ENCODE data around the gene CCDC150. TPM values are rescaled to one million over a fixed set of nuclear protein-coding genes. Genes with fewer than 3 reads are reported as not detected.

The CCDC150 gene
- total and polyA plus RNA-seq, 8 donors: 0.29 to 19.8 (median 3.2) TPM; not detected in 1

- intact Hi-C loops (cut with DNase I; ENCODE audit: low total_unique reads): no loop called here
- Histone ChIP-seq H3K27ac (no peak overlapping the region), H3K9me3 (no peaks in the 10 kb centered on the region), H3K27me3 (no peaks in the 10 kb centered on the region), H3K4me1 (no peaks in the 10 kb centered on the region), H3K36me3 (no peaks in the 10 kb centered on the region), H3K4me3 (no peak overlapping the region)
- TF ChIP-seq POLR2AphosphoS5 (IDR thresholded peaks at IDR 0.05): no peak
- no peak for TF ChIP-seq POLR2A (IDR thresholded peaks at IDR 0.05)
- TF ChIP-seq EP300 (IDR thresholded peaks at IDR 0.05): no peak
- TF ChIP-seq, protein P1, sequence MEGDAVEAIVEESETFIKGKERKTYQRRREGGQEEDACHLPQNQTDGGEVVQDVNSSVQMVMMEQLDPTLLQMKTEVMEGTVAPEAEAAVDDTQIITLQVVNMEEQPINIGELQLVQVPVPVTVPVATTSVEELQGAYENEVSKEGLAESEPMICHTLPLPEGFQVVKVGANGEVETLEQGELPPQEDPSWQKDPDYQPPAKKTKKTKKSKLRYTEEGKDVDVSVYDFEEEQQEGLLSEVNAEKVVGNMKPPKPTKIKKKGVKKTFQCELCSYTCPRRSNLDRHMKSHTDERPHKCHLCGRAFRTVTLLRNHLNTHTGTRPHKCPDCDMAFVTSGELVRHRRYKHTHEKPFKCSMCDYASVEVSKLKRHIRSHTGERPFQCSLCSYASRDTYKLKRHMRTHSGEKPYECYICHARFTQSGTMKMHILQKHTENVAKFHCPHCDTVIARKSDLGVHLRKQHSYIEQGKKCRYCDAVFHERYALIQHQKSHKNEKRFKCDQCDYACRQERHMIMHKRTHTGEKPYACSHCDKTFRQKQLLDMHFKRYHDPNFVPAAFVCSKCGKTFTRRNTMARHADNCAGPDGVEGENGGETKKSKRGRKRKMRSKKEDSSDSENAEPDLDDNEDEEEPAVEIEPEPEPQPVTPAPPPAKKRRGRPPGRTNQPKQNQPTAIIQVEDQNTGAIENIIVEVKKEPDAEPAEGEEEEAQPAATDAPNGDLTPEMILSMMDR (IDR thresholded peaks at IDR 0.05): no peak
- DNase-seq: no peak
- 68 to 87% (median 81%) methylated on average over 1 to 2 of the region's 2 CpGs for WGBS, 5 donors
Observed at GRCh38 chr2:196737046-196737445, 97.5 kb downstream of the CCDC150 start.

DNA sequence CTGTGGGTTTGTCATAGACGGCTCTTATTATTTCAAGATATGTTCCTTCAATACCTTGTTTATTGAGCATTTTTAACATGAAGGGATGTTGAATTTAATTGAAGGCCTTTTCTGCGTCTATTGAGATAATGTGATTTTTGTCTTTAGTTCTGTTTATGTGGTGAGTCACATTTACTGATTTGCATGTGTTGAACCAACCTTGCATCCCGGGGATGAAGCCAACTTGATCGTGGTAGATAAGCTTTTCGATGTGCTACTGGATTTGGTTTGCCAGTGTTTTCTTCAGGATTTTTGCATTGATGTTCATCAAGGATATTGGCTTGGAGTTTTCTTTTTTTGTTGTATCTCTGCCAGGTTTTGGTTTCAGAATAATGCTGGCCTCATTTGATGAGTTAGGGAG is 99.5 kb downstream of the CCDC150 start:
- Histone ChIP-seq H3K4me3 (no peak overlapping the region), H3K27ac (no peak overlapping the region), H3K36me3 (no peaks in the 10 kb centered on the region), H3K4me1 (no peaks in the 10 kb centered on the region), H3K27me3 (no peaks in the 10 kb centered on the region), H3K9me3 (no peaks in the 10 kb centered on the region)
- WGBS, 5 donors: 94 to 97% (median 96%) methylated on average over 5 of the region's 5 CpGs
- intact Hi-C loops (cut with DNase I; ENCODE audit: low total_unique reads): no loop called here
- TF ChIP-seq POLR2AphosphoS5 (IDR thresholded peaks at IDR 0.05) (no peak), EP300 (IDR thresholded peaks at IDR 0.05) (no peak), POLR2A (IDR thresholded peaks at IDR 0.05) (no peak)
- TF ChIP-seq, protein P1 (IDR thresholded peaks at IDR 0.05): no peak
- DNase-seq: no peak

DNA sequence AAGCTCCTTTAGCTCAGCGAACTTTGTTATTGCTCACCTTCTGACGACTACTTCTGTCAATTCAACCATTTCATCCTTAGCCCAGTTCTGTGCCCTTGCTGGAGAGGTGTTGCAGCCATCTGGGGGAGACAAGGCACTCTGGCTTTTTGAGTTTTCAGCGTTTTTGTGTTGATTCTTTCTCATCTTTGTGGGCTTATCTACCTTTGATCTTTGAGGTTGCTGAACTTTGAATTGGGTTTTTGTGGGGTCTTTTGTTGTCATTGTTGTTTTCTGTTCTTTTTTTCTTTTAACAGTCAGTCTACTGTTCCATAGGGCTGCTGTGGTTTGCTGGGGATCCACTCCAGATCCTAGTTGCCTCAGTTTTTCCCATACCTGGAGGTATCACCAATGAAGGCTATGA is 102.7 kb downstream of the CCDC150 start:
- DNase-seq: no peak
- TF ChIP-seq POLR2A (IDR thresholded peaks at IDR 0.05) (no peak), POLR2AphosphoS5 (IDR thresholded peaks at IDR 0.05) (no peak), EP300 (IDR thresholded peaks at IDR 0.05) (no peak)
- TF ChIP-seq, protein P1 (IDR thresholded peaks at IDR 0.05): no peak
- intact Hi-C loops (cut with DNase I; ENCODE audit: low total_unique reads): no loop called here
- no peaks in the 10 kb centered on the region for H3K27me3 ChIP-seq
- H3K9me3 ChIP-seq: no peaks in the 10 kb centered on the region
- H3K4me1 ChIP-seq: no peaks in the 10 kb centered on the region
- WGBS, 5 donors: 72 to 89% (median 82%) methylated on average over 3 of the region's 3 CpGs
- H3K27ac ChIP-seq: no peak overlapping the region
- H3K36me3 ChIP-seq: no peaks in the 10 kb centered on the region
- H3K4me3 ChIP-seq: no peak overlapping the region

- intact Hi-C loops (cut with DNase I; ENCODE audit: low total_unique reads): no loop called here
- no peaks in the 10 kb centered on the region for H3K27me3 ChIP-seq
- 74 to 93% (median 82%) methylated on average over 3 of the region's 3 CpGs for WGBS, 5 donors
- no peaks in the 10 kb centered on the region for H3K36me3 ChIP-seq
- TF ChIP-seq POLR2A (IDR thresholded peaks at IDR 0.05) (no peak), EP300 (IDR thresholded peaks at IDR 0.05) (no peak), POLR2AphosphoS5 (IDR thresholded peaks at IDR 0.05) (no peak)
- TF ChIP-seq, protein P1 (IDR thresholded peaks at IDR 0.05): no peak
- DNase-seq: no peak
- no peaks in the 10 kb centered on the region for H3K4me1 ChIP-seq
- H3K4me3 ChIP-seq: no peak overlapping the region
- no peak overlapping the region for H3K27ac ChIP-seq
- no peaks in the 10 kb centered on the region for H3K9me3 ChIP-seq
Observed at GRCh38 chr2:196742685-196743084, 103.2 kb downstream of the CCDC150 start.

Measured in stomach (tissue), 9 donors.